ENCODE results near the gene FSCN2.
A peak's percentile ranks its signal among the peaks of the same experiment; 100 is the strongest.
"Not testable (repeated sequence)": the region's sequence is repeated elsewhere in the genome, so short reads cannot be mapped to it uniquely, and the experiment has no call there.

FSCN2 gene

GRCh38 chr17:81577278-81578000 lies 49.3 kb downstream of the FSCN2 start:
- no peak for DNase-seq (ENCODE audit: low spot score)

- DNase-seq (ENCODE audit: low spot score), result peak; percentile 18
Measured at GRCh38 chr17:81578038-81578441, 49.9 kb downstream of the FSCN2 start.

- no peak for DNase-seq (ENCODE audit: low spot score)
Measured at GRCh38 chr17:81578561-81579225, 50.5 kb downstream of the FSCN2 start.

- DNase-seq (ENCODE audit: low spot score), result peak; percentile 10
Measured at GRCh38 chr17:81579298-81579697, 51.1 kb downstream of the FSCN2 start.

- DNase-seq (ENCODE audit: low spot score), result peak; percentile 13
Measured at GRCh38 chr17:81579821-81580321, 51.7 kb downstream of the FSCN2 start.

GRCh38 chr17:81580481-81580880 lies 52.3 kb downstream of the FSCN2 start:
- no peak for DNase-seq (ENCODE audit: low spot score)

GRCh38 chr17:81581758-81582157 lies 53.6 kb downstream of the FSCN2 start:
- DNase-seq (ENCODE audit: low spot score), result no peak

- no peak for DNase-seq (ENCODE audit: low spot score)
Measured at GRCh38 chr17:81582341-81582740, 54.2 kb downstream of the FSCN2 start.

GRCh38 chr17:81582749-81583148 lies 54.6 kb downstream of the FSCN2 start:
- no peak for DNase-seq (ENCODE audit: low spot score)

- no peak for DNase-seq (ENCODE audit: low spot score)
Measured at GRCh38 chr17:81583589-81584342, 55.6 kb downstream of the FSCN2 start.

- DNase-seq (ENCODE audit: low spot score), result not testable (repeated sequence)
Measured at GRCh38 chr17:81584771-81585170, 56.6 kb downstream of the FSCN2 start.

GRCh38 chr17:81586096-81586495 lies 57.9 kb downstream of the FSCN2 start:
- no peak for DNase-seq (ENCODE audit: low spot score)
